Measurements from ENCODE around the gene GIMAP8. TPM values are rescaled to one million over a fixed set of nuclear protein-coding genes. Genes with fewer than 3 reads are reported as not detected.

The GIMAP8 gene
- total and polyA plus RNA-seq, 2 of the 8 experiments (the other 6 are each of a cell fraction or from before 2014, with no cell fraction given): not detected

DNA sequence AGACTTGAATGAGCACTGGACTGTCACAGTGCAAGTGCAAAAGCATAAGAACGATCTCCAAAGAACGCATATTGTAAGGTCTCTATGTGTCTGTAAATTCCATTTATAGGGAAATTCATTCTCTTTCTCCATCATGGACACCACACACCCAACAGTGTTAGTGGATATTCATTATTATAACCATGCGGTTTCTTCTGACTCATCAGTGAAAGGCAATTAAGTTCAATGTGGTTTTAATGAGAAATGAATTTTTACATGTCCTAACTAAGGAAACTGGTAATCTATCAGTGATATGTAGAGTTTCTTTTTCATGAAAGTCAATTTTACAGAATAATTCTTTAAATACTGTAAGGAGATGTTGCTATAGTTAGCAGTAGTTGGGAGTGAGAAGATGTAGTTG is 25.9 kb downstream of the GIMAP8 start:
- Histone ChIP-seq H3K36me3 (ENCODE audit: control insufficient read depth in 2 of 4, insufficient read depth in 4 of 4, low read length in 3 of 4) (no peaks in the 10 kb centered on the region), H4K8ac (ENCODE audit: extremely low read depth, insufficient read depth, low read length) (no peak overlapping the region), H4K91ac (replicated peaks; ENCODE audit: insufficient read length, low read length) (no peak overlapping the region), H2BK12ac (ENCODE audit: low read depth, low read length) (no peak overlapping the region), H2BK15ac (ENCODE audit: low read length) (no peak overlapping the region), H4K5ac (ENCODE audit: insufficient read length, low read depth, low read length) (no peak overlapping the region), H3K27me3 (replicated peaks in 1 of 4; ENCODE audit: control insufficient read depth in 3 of 4, extremely low read depth in 1 of 4, insufficient read depth in 3 of 4, low read length in 3 of 4) (no peaks in the 10 kb centered on the region), H3K23me2 (ENCODE audit: low read depth, low read length) (no peaks in the 10 kb centered on the region), H3K23ac (ENCODE audit: insufficient read length) (no peak overlapping the region), H3K79me1 (ENCODE audit: low read depth, low read length) (no peaks in the 10 kb centered on the region), H3K56ac (replicated peaks; ENCODE audit: insufficient read length, low read depth, low read length) (no peak overlapping the region), H2AFZ (ENCODE audit: low read length) (no peak overlapping the region), H2BK5ac (ENCODE audit: low read depth, low read length) (no peak overlapping the region), H3K18ac (ENCODE audit: extremely low read depth, low read length) (no peak overlapping the region), H3K79me2 (ENCODE audit: control insufficient read depth in 1 of 2, insufficient read depth in 2 of 2, low read length in 2 of 2) (no peaks in the 10 kb centered on the region), H3K14ac (ENCODE audit: insufficient read length) (no peak overlapping the region), H3K9me3 (ENCODE audit: insufficient read depth in 2 of 2, low read depth in 1 of 2, low read length in 1 of 2) (no peaks in the 10 kb centered on the region), H3K9ac (replicated peaks in 1 of 4; ENCODE audit: extremely low read depth in 1 of 4, low read depth in 3 of 4, low read length in 3 of 4) (no peak overlapping the region), H2BK20ac (ENCODE audit: low read length) (no peak overlapping the region), H3K4me2 (ENCODE audit: insufficient read depth in 1 of 2, low read depth in 2 of 2, low read length in 2 of 2) (no peak overlapping the region), H2BK120ac (replicated peaks; ENCODE audit: low read depth, low read length) (no peak overlapping the region), H4K20me1 (replicated peaks in 1 of 2; ENCODE audit: control insufficient read depth in 1 of 2, insufficient read depth in 2 of 2, low read length in 2 of 2) (no peaks in the 10 kb centered on the region), H2AK5ac (ENCODE audit: low read depth, low read length) (no peak overlapping the region), H3K4me1 (replicated peaks in 1 of 4; ENCODE audit: control insufficient read depth in 3 of 4, insufficient read depth in 4 of 4, low read length in 3 of 4) (peaks cover 0 to 3% (median 0%) of the 10 kb centered on the region in 4 experiments; a peak in 1 of 7 replicates), H3K27ac (ENCODE audit: low read depth, low read length) (no peak overlapping the region), H3K4me3 (ENCODE audit: extremely low read depth in 1 of 4, insufficient read depth in 2 of 4, low read depth in 3 of 4, low read length in 4 of 4) (no peak overlapping the region), H3K4ac (replicated peaks; ENCODE audit: insufficient read length, low read depth, low read length) (no peak overlapping the region)
- POLR2A ChIA-PET (ENCODE audit: partially characterized antibody): no interaction called here
- FAIRE-seq: no peak
- CTCF ChIA-PET (ENCODE audit: partially characterized antibody): interaction anchor here (1.0 kb wide), 1 partner anchor 260 kb away, joined by 3 read pairs; no protein-coding TSS in a partner anchor
- 93% methylated on average over 3 of the region's 3 CpGs; no CpG with 5 or more reads in 1 of the 2 experiments for WGBS, 2 experiments (ENCODE audit: extremely low coverage in 1 of 2, insufficient coverage in 1 of 2, insufficient read length in 1 of 2, insufficient replicate concordance in 2 of 2, low coverage in 1 of 2, low lambda C conversion rate in 2 of 2, missing lambda C conversion rate in 1 of 2)
- TF ChIP-seq POLR2A (IDR thresholded peaks at IDR 0.05; ENCODE audit: control extremely low read depth in 1 of 2, low read depth in 2 of 2, low read length in 2 of 2): no peak
- TF ChIP-seq MAFK (IDR thresholded peaks at IDR 0.05; ENCODE audit: low read depth, low read length): no peak
- TF ChIP-seq CBX5 (IDR thresholded peaks at IDR 0.05; ENCODE audit: low read depth, low read length): no peak
- TF ChIP-seq KDM4A (IDR thresholded peaks at IDR 0.05; ENCODE audit: low read depth, low read length, severe bottlenecking): no peak
- TF ChIP-seq, protein P1, sequence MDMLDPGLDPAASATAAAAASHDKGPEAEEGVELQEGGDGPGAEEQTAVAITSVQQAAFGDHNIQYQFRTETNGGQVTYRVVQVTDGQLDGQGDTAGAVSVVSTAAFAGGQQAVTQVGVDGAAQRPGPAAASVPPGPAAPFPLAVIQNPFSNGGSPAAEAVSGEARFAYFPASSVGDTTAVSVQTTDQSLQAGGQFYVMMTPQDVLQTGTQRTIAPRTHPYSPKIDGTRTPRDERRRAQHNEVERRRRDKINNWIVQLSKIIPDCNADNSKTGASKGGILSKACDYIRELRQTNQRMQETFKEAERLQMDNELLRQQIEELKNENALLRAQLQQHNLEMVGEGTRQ (IDR thresholded peaks at IDR 0.05; ENCODE audit: low read length): no peak
- no peak for TF ChIP-seq EZH2 (IDR thresholded peaks at IDR 0.05; ENCODE audit: low read depth, low read length, severe bottlenecking)
- TF ChIP-seq ZNF274 (IDR thresholded peaks at IDR 0.05; ENCODE audit: borderline replicate concordance, extremely low read depth, low read length): no peak
- no peak for TF ChIP-seq RBBP5 (IDR thresholded peaks at IDR 0.05; ENCODE audit: borderline replicate concordance, low read depth, low read length)
- no peak for TF ChIP-seq SIX5 (IDR thresholded peaks at IDR 0.05; ENCODE audit: low read depth, low read length)
- TF ChIP-seq SAP30 (IDR thresholded peaks at IDR 0.05; ENCODE audit: insufficient read depth, insufficient replicate concordance, low read length): no peak
- TF ChIP-seq TAF7 (optimal IDR thresholded peaks at IDR 0.05; ENCODE audit: borderline replicate concordance, low read depth, low read length): no peak
- TF ChIP-seq POU5F1 (IDR thresholded peaks at IDR 0.05; ENCODE audit: low read depth, low read length): no peak
- no peak for TF ChIP-seq SRF (IDR thresholded peaks at IDR 0.05; ENCODE audit: low read depth, low read length)
- no peak for DNase-seq (ENCODE audit: low read depth in 1 of 2, low spot score in 2 of 2)

All from H1 (cell line).